ENCODE measurements around the gene RYR1. TPM values are rescaled to one million over a fixed set of nuclear protein-coding genes. Genes with fewer than 3 reads are reported as not detected.

RYR1 gene
- total and polyA plus RNA-seq, 2 of the 8 experiments (the other 6 are each of a cell fraction or from before 2014, with no cell fraction given), result 5.8 to 11.8 TPM

DNA sequence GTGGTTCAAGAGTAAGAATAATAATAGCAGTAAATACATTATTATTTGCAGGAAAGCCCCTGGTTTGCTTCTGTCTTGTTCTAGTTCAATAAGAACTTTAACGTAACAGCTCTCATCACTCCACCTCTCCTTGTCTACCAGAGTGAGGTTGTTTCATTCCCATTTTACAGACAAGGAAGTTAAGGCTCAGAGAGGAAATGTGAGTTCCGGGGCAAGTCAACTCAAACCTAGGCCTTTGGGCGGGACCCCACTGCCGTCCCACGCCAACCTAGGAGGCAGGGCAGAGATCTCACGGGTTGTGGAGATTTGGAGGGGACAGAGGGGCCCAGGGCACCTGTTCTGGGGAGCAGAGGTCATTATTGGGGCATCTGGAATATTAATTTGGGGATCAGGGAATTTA is 182.8 kb downstream of the RYR1 start:
- H2BK120ac ChIP-seq (replicated peaks; ENCODE audit: low read depth, low read length), result no peak overlapping the region
- no peak overlapping the region for H2BK12ac ChIP-seq (ENCODE audit: low read depth, low read length)
- H3K56ac ChIP-seq (replicated peaks; ENCODE audit: insufficient read length, low read depth, low read length), result no peak overlapping the region
- no peak overlapping the region for H4K8ac ChIP-seq (ENCODE audit: extremely low read depth, insufficient read depth, low read length)
- peaks cover 0 to 2% of the 10 kb centered on the region in 2 experiments for H4K20me1 ChIP-seq (replicated peaks in 1 of 2; ENCODE audit: control insufficient read depth in 1 of 2, insufficient read depth in 2 of 2, low read length in 2 of 2)
- no peak overlapping the region for H2BK5ac ChIP-seq (ENCODE audit: low read depth, low read length)
- H3K27ac ChIP-seq (ENCODE audit: low read depth, low read length), result no peak overlapping the region
- H4K91ac ChIP-seq (replicated peaks; ENCODE audit: insufficient read length, low read length), result no peak overlapping the region
- H3K79me2 ChIP-seq (ENCODE audit: control insufficient read depth in 1 of 2, insufficient read depth in 2 of 2, low read length in 2 of 2), result peaks cover 0 to 15% of the 10 kb centered on the region in 2 experiments; a peak in 2 of 4 replicates
- no peak overlapping the region for H3K18ac ChIP-seq (ENCODE audit: extremely low read depth, low read length)
- H4K5ac ChIP-seq (ENCODE audit: insufficient read length, low read depth, low read length), result no peak overlapping the region
- H3K36me3 ChIP-seq (ENCODE audit: control insufficient read depth in 2 of 4, insufficient read depth in 4 of 4, low read length in 3 of 4), result peaks cover under 1 to 10% (median 6%) of the 10 kb centered on the region in 4 experiments
- H3K14ac ChIP-seq (ENCODE audit: insufficient read length), result no peak overlapping the region
- H2AK5ac ChIP-seq (ENCODE audit: low read depth, low read length), result no peak overlapping the region
- no peak overlapping the region for H3K9ac ChIP-seq (replicated peaks in 1 of 4; ENCODE audit: extremely low read depth in 1 of 4, low read depth in 3 of 4, low read length in 3 of 4)
- ChIA-PET CTCF (ENCODE audit: partially characterized antibody) (interaction anchor here (0.9 kb wide), 1 partner anchor 18 kb away, joined by 4 read pairs; no protein-coding TSS in a partner anchor), POLR2A (ENCODE audit: partially characterized antibody) (interaction anchor here (0.9 to 2.0 kb wide), 2 partner anchors 17 to 22 kb away, joined by 3 to 10 read pairs; no protein-coding TSS in a partner anchor)
- FAIRE-seq, result no peak
- H3K4me2 ChIP-seq (ENCODE audit: insufficient read depth in 1 of 2, low read depth in 2 of 2, low read length in 2 of 2), result no peak overlapping the region
- H3K4me3 ChIP-seq (ENCODE audit: extremely low read depth in 1 of 4, insufficient read depth in 2 of 4, low read depth in 3 of 4, low read length in 4 of 4), result no peak overlapping the region
- no peak overlapping the region for H3K4ac ChIP-seq (replicated peaks; ENCODE audit: insufficient read length, low read depth, low read length)
- WGBS, 2 experiments (ENCODE audit: extremely low coverage in 1 of 2, insufficient coverage in 1 of 2, insufficient read length in 1 of 2, insufficient replicate concordance in 2 of 2, low coverage in 1 of 2, low lambda C conversion rate in 2 of 2, missing lambda C conversion rate in 1 of 2), result 92% methylated on average over 6 of the region's 6 CpGs; no CpG with 5 or more reads in 1 of the 2 experiments
- peaks cover 4 to 14% (median 11%) of the 10 kb centered on the region in 4 experiments for H3K4me1 ChIP-seq (replicated peaks in 1 of 4; ENCODE audit: control insufficient read depth in 3 of 4, insufficient read depth in 4 of 4, low read length in 3 of 4)
- H3K23ac ChIP-seq (ENCODE audit: insufficient read length), result no peak overlapping the region
- H3K9me3 ChIP-seq (ENCODE audit: insufficient read depth in 2 of 2, low read depth in 1 of 2, low read length in 1 of 2), result no peaks in the 10 kb centered on the region
- H3K23me2 ChIP-seq (ENCODE audit: low read depth, low read length), result peaks cover 2% of the 10 kb centered on the region
- no peaks in the 10 kb centered on the region for H3K27me3 ChIP-seq (replicated peaks in 1 of 4; ENCODE audit: control insufficient read depth in 3 of 4, extremely low read depth in 1 of 4, insufficient read depth in 3 of 4, low read length in 3 of 4)
- H2BK15ac ChIP-seq (ENCODE audit: low read length), result no peak overlapping the region
- TF ChIP-seq SP2 (IDR thresholded peaks at IDR 0.05; ENCODE audit: low read length) (no peak), YY1 (IDR thresholded peaks at IDR 0.05; ENCODE audit: low read depth, low read length) (no peak), SAP30 (IDR thresholded peaks at IDR 0.05; ENCODE audit: insufficient read depth, insufficient replicate concordance, low read length) (no peak), CEBPB (IDR thresholded peaks at IDR 0.05; ENCODE audit: low read depth, low read length) (no peak), RAD21 (IDR thresholded peaks at IDR 0.05 in 1 of 2, conservative IDR thresholded peaks at IDR 0.05 in 1 of 2; ENCODE audit: low read depth in 2 of 2, low read length in 2 of 2) (no peak), TBP (IDR thresholded peaks at IDR 0.05; ENCODE audit: low read depth, low read length) (no peak), CHD2 (IDR thresholded peaks at IDR 0.05; ENCODE audit: low read length) (no peak), RFX5 (IDR thresholded peaks at IDR 0.05; ENCODE audit: borderline replicate concordance, low read depth, low read length) (no peak), SP1 (IDR thresholded peaks at IDR 0.05; ENCODE audit: low read depth, low read length) (no peak), SIX5 (IDR thresholded peaks at IDR 0.05; ENCODE audit: low read depth, low read length) (no peak), KDM1A (IDR thresholded peaks at IDR 0.05; ENCODE audit: borderline replicate concordance, low read length) (no peak), ASH2L (IDR thresholded peaks at IDR 0.05; ENCODE audit: low read length) (no peak), POLR2AphosphoS5 (IDR thresholded peaks at IDR 0.05; ENCODE audit: low read depth, low read length) (no peak), TCF12 (IDR thresholded peaks at IDR 0.05; ENCODE audit: low read depth, low read length) (no peak)
- DNase-seq (ENCODE audit: low read depth in 1 of 2, low spot score in 2 of 2), result no peak
- H2BK20ac ChIP-seq (ENCODE audit: low read length), result no peak overlapping the region
- no peak overlapping the region for H2AFZ ChIP-seq (ENCODE audit: low read length)
- peaks cover 4% of the 10 kb centered on the region; the same call in 1 of the 2 replicates for H3K79me1 ChIP-seq (ENCODE audit: low read depth, low read length)
